ENCODE results near the gene NAP1L4. TPM values are rescaled to one million over a fixed set of nuclear protein-coding genes. Genes with fewer than 3 reads are reported as not detected.
A peak's percentile ranks its signal among the peaks of the same experiment; 100 is the strongest.

The NAP1L4 gene
- total RNA-seq, 4 donors from 2014 or later: 90.0 to 148 (median 125) TPM

GRCh38 chr11:3003396-3004231 is 11.5 kb upstream of the NAP1L4 start:
- Histone ChIP-seq H3K36me3 (peaks cover 28 to 87% (median 80%) of the 10 kb centered on the region in 4 donors), H3K4me3 (no peak overlapping the region), H3K9me3 (no peaks in the 10 kb centered on the region), H3K27me3 (no peaks in the 10 kb centered on the region), H3K4me1 (peaks cover 22 to 28% (median 26%) of the 10 kb centered on the region in 4 donors), H3K27ac (replicated peaks in 1 of 4) (no peak overlapping the region)
- TF ChIP-seq POLR2AphosphoS5 (IDR thresholded peaks at IDR 0.05) (no peak), EP300 (IDR thresholded peaks at IDR 0.05) (no peak), POLR2A (IDR thresholded peaks at IDR 0.05; ENCODE audit: low read depth) (no peak), CTCF (IDR thresholded peaks at IDR 0.05) (no peak)
- intact Hi-C loops (cut with DNase I): no loop called here
- DNase-seq (ENCODE audit: extremely low spot score): no peak
- WGBS: 86% methylated on average over 8 of the region's 12 CpGs

- WGBS: 100% methylated on average over 1 of the region's 8 CpGs
- no peak overlapping the region for H3K4me3 ChIP-seq
- DNase-seq (ENCODE audit: extremely low spot score): no peak
- intact Hi-C loops (cut with DNase I): no loop called here
- H3K27ac ChIP-seq (replicated peaks in 1 of 4): peak overlapping the region in 1 of 4 donors; percentile 79
- TF ChIP-seq POLR2AphosphoS5 (IDR thresholded peaks at IDR 0.05): no peak
- TF ChIP-seq CTCF (IDR thresholded peaks at IDR 0.05): no peak
- no peak for TF ChIP-seq EP300 (IDR thresholded peaks at IDR 0.05)
- TF ChIP-seq POLR2A (IDR thresholded peaks at IDR 0.05; ENCODE audit: low read depth): no peak
- H3K27me3 ChIP-seq: no peaks in the 10 kb centered on the region
- peaks cover 22 to 28% (median 26%) of the 10 kb centered on the region in 4 donors for H3K4me1 ChIP-seq
- no peaks in the 10 kb centered on the region for H3K9me3 ChIP-seq
- H3K36me3 ChIP-seq: peaks cover 28 to 80% (median 74%) of the 10 kb centered on the region in 4 donors
These were observed 10.7 kb upstream of the NAP1L4 start for GRCh38 chr11:3002871-3003270.

GRCh38 chr11:3002351-3002861 is 10.3 kb upstream of the NAP1L4 start:
- Histone ChIP-seq H3K36me3 (peaks cover 28 to 76% (median 69%) of the 10 kb centered on the region in 4 donors), H3K4me1 (peaks cover 22 to 28% (median 26%) of the 10 kb centered on the region in 4 donors), H3K9me3 (no peaks in the 10 kb centered on the region), H3K27me3 (no peaks in the 10 kb centered on the region), H3K4me3 (no peak overlapping the region), H3K27ac (replicated peaks in 1 of 4) (peak overlapping the region in 2 of 4 donors; percentile 77 to 79)
- no peak for TF ChIP-seq CTCF (IDR thresholded peaks at IDR 0.05)
- no peak for TF ChIP-seq POLR2AphosphoS5 (IDR thresholded peaks at IDR 0.05)
- TF ChIP-seq POLR2A (IDR thresholded peaks at IDR 0.05; ENCODE audit: low read depth): no peak
- TF ChIP-seq EP300 (IDR thresholded peaks at IDR 0.05): no peak
- intact Hi-C loops (cut with DNase I): no loop called here
- WGBS: 87% methylated on average over 8 of the region's 8 CpGs
- DNase-seq (ENCODE audit: extremely low spot score): no peak

GRCh38 chr11:3001496-3001895 is 9.4 kb upstream of the NAP1L4 start:
- Histone ChIP-seq H3K36me3 (peaks cover 28 to 72% (median 60%) of the 10 kb centered on the region in 4 donors), H3K27me3 (no peaks in the 10 kb centered on the region), H3K27ac (replicated peaks in 1 of 4) (peak overlapping the region; percentile 74 to 79 (median 76)), H3K9me3 (no peaks in the 10 kb centered on the region), H3K4me1 (peaks cover 22 to 28% (median 26%) of the 10 kb centered on the region in 4 donors), H3K4me3 (no peak overlapping the region)
- WGBS: 80% methylated on average over 1 of the region's 6 CpGs
- intact Hi-C loops (cut with DNase I): no loop called here
- no peak for DNase-seq (ENCODE audit: extremely low spot score)
- TF ChIP-seq CTCF (IDR thresholded peaks at IDR 0.05): no peak
- TF ChIP-seq POLR2AphosphoS5 (IDR thresholded peaks at IDR 0.05): no peak
- no peak for TF ChIP-seq EP300 (IDR thresholded peaks at IDR 0.05)
- TF ChIP-seq POLR2A (IDR thresholded peaks at IDR 0.05; ENCODE audit: low read depth): no peak
